ENCODE results near the gene VWCE.
"Not testable (repeated sequence)": the region's sequence is repeated elsewhere in the genome, so short reads cannot be mapped to it uniquely, and the experiment has no call there.

The VWCE gene

DNA sequence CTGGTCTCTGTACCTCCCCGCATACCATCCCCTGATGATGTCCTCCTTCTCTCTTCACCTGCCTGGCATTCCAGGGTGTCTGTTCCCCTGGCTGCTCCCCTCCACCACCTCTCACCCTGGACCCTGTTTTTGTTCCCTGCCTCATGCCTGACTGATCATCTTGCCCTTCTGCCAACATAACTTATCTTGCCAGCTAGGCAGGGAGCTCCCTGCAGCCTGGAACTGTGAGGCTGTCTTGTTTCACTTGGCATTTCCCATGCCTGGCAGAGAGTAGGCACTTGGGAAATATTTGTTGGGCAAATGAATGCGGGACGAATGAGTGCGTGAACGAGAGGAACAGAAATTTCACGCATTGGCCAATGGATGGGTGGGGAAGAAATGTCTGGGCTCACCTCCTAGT, 65.7 kb downstream of the VWCE start:
- not testable (repeated sequence) for H3K4me3 ChIP-seq (ENCODE audit: low read length); H3K27me3 ChIP-seq (replicated peaks; ENCODE audit: insufficient read depth, low read length); H3F3A ChIP-seq (ENCODE audit: insufficient read depth, low read length); H4K20me1 ChIP-seq (ENCODE audit: insufficient read depth, low read length); H2AFZ ChIP-seq (ENCODE audit: low read length); DNase-seq; H3K4me1 ChIP-seq (ENCODE audit: low read length); H3K4me2 ChIP-seq (ENCODE audit: low read depth, low read length); H3K36me3 ChIP-seq (replicated peaks; ENCODE audit: insufficient read depth, low read length); H3K9me2 ChIP-seq (replicated peaks; ENCODE audit: insufficient read depth, low read length); H3K9me3 ChIP-seq (replicated peaks; ENCODE audit: insufficient read depth, low read length); H3K79me2 ChIP-seq (ENCODE audit: low read length); H3K27ac ChIP-seq (ENCODE audit: low read length); H3K9ac ChIP-seq (ENCODE audit: low read length)

DNA sequence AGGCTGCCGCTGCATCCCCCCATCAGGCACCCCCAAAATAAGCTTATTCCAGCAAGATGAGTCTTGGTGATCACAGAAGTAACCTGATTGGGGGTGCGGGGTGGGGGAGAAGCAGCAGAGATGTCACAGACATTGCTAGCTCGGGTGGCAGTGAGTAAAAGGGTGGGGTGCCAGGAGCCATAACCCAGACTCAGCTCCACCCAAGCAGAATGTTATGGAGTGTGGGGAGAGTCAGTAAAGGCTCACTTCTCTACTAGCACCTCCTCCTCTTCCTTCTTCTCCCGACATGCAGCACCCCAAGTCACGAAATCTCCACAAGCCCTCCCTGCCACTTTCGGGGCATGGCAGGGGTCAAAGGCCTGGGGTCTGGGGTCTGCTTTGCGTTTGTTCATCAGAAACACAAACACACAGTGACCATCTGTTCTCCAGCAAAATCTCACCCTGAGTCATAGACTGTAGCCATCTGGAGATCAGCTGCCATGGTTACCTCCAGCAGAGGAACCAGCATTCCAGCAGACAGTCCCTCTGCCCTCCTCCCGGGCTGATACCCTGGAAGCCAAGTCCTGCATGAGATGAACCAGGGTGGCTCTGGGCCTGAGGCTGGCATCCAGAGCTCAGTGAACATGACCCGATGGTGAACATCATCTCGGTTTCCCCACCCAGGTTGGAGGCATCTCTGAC, 68.5 kb downstream of the VWCE start:
- not testable (repeated sequence) for H3K4me2 ChIP-seq (ENCODE audit: low read depth, low read length); H3K4me1 ChIP-seq (ENCODE audit: low read length); H3K9me2 ChIP-seq (replicated peaks; ENCODE audit: insufficient read depth, low read length); H3K27ac ChIP-seq (ENCODE audit: low read length); H3K9me3 ChIP-seq (replicated peaks; ENCODE audit: insufficient read depth, low read length); H4K20me1 ChIP-seq (ENCODE audit: insufficient read depth, low read length); H3K27me3 ChIP-seq (replicated peaks; ENCODE audit: insufficient read depth, low read length); H3K79me2 ChIP-seq (ENCODE audit: low read length); H3K36me3 ChIP-seq (replicated peaks; ENCODE audit: insufficient read depth, low read length); H3K4me3 ChIP-seq (ENCODE audit: low read length); H3F3A ChIP-seq (ENCODE audit: insufficient read depth, low read length); DNase-seq; H2AFZ ChIP-seq (ENCODE audit: low read length); H3K9ac ChIP-seq (ENCODE audit: low read length)

DNA sequence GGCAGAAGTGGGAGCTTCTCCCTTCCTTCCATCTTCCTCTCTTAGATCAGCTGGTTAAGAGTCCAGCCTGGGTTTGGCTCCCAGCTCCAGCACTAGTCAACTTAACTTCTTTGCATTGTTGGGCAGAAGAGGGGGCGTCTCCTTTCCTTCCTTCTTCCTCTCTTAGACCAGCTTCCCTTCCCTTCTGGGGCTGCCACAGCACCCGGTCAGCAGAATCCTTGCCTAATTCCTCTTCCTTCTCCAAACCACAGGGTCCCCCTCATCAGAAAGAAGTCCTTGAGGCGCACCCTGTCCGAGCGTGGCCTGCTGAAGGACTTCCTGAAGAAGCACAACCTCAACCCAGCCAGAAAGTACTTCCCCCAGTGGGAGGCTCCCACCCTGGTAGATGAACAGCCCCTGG, 72.4 kb downstream of the VWCE start:
- not testable (repeated sequence) for H3K9me3 ChIP-seq (replicated peaks; ENCODE audit: insufficient read depth, low read length); H2AFZ ChIP-seq (ENCODE audit: low read length); H4K20me1 ChIP-seq (ENCODE audit: insufficient read depth, low read length); H3K9me2 ChIP-seq (replicated peaks; ENCODE audit: insufficient read depth, low read length); H3F3A ChIP-seq (ENCODE audit: insufficient read depth, low read length); H3K9ac ChIP-seq (ENCODE audit: low read length); H3K79me2 ChIP-seq (ENCODE audit: low read length); H3K27me3 ChIP-seq (replicated peaks; ENCODE audit: insufficient read depth, low read length); H3K27ac ChIP-seq (ENCODE audit: low read length); H3K4me1 ChIP-seq (ENCODE audit: low read length); H3K4me3 ChIP-seq (ENCODE audit: low read length); H3K4me2 ChIP-seq (ENCODE audit: low read depth, low read length); DNase-seq; H3K36me3 ChIP-seq (replicated peaks; ENCODE audit: insufficient read depth, low read length)

DNA sequence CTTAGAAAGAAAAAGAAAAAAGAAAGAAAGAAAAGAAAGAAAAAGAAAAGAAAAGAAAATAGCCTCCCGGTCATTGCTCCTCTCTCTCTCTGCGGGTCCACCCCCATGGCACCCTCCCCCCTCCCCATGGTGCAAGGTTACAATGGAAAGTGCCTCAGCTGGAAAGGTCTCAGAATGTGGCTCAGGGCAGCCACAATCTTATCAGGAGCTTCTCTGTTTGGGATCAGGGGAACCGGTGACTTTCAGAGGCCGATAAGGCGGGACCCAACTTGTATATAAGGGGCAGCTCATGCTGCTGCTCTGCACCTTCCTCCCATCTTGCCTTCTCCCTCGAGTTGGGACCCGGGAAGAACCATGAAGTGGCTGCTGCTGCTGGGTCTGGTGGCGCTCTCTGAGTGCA, 73.1 kb downstream of the VWCE start, which contains the start of gene PGA4:
TSS of gene PGA4 (plus strand) at position 301 of the 400 bp plus-strand sequence. CDS start at position 355, 54 bp downstream.
- H3F3A ChIP-seq (ENCODE audit: insufficient read depth, low read length); H3K36me3 ChIP-seq (replicated peaks; ENCODE audit: insufficient read depth, low read length); H3K4me2 ChIP-seq (ENCODE audit: low read depth, low read length): not testable (repeated sequence)

DNA sequence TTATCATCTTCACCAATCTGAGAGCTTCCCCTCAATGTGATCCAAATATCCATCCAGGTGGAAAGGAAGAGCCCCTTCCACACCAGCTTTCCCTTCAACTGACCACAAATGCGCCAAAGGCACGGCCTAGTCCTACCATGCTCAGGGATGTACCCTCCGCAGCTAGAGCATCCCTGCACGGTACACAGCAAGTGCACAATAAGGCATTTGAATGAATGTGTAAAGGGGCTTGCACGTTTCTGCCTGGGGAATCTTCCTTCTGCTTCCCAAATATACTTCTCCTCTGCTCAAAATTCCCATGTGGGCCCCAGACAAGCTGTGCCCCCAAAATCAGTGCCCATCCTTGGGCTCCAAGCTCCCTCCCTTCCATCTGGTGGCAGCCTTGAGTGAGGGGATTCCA, 76.1 kb downstream of the VWCE start:
- H3K27ac ChIP-seq (ENCODE audit: low read length); H3K27me3 ChIP-seq (replicated peaks; ENCODE audit: insufficient read depth, low read length); H3K9me3 ChIP-seq (replicated peaks; ENCODE audit: insufficient read depth, low read length); H3F3A ChIP-seq (ENCODE audit: insufficient read depth, low read length); H2AFZ ChIP-seq (ENCODE audit: low read length); H3K36me3 ChIP-seq (replicated peaks; ENCODE audit: insufficient read depth, low read length); H3K9ac ChIP-seq (ENCODE audit: low read length); H3K4me3 ChIP-seq (ENCODE audit: low read length); H4K20me1 ChIP-seq (ENCODE audit: insufficient read depth, low read length); H3K4me1 ChIP-seq (ENCODE audit: low read length); H3K79me2 ChIP-seq (ENCODE audit: low read length); H3K4me2 ChIP-seq (ENCODE audit: low read depth, low read length); DNase-seq; H3K9me2 ChIP-seq (replicated peaks; ENCODE audit: insufficient read depth, low read length): not testable (repeated sequence)

More for the DNA sequence above, 73.1 kb downstream of the VWCE start, which contains the start of gene PGA4:
- not testable (repeated sequence) for H3K9me2 ChIP-seq (replicated peaks; ENCODE audit: insufficient read depth, low read length); DNase-seq; H3K9ac ChIP-seq (ENCODE audit: low read length); H2AFZ ChIP-seq (ENCODE audit: low read length); H3K9me3 ChIP-seq (replicated peaks; ENCODE audit: insufficient read depth, low read length); H3K4me1 ChIP-seq (ENCODE audit: low read length); H3K27me3 ChIP-seq (replicated peaks; ENCODE audit: insufficient read depth, low read length); H3K79me2 ChIP-seq (ENCODE audit: low read length); H3K27ac ChIP-seq (ENCODE audit: low read length); H4K20me1 ChIP-seq (ENCODE audit: insufficient read depth, low read length); H3K4me3 ChIP-seq (ENCODE audit: low read length)

DNA sequence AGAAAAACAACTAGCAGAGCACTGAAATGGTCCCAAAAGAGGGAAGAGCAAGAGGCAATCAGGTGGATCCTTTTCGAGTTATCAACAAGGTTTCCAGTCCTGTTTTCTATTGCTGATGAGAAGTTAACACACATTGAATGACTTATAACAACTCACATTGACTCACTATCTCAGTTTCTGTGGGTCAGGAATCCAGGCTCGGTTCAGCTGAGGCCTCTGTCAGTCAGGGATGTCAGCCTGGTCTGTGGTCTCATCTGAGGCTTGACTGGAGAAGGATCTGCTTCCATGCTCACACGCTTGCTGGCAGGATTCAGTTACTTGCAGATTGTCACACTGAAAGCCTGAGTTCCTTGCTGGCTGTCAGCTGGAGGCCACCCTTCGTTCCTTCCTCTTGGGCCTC, 76.8 kb downstream of the VWCE start:
- not testable (repeated sequence) for H3K36me3 ChIP-seq (replicated peaks; ENCODE audit: insufficient read depth, low read length); H3K9me2 ChIP-seq (replicated peaks; ENCODE audit: insufficient read depth, low read length); H3K4me1 ChIP-seq (ENCODE audit: low read length); H3K9me3 ChIP-seq (replicated peaks; ENCODE audit: insufficient read depth, low read length); H3K4me2 ChIP-seq (ENCODE audit: low read depth, low read length); H3K9ac ChIP-seq (ENCODE audit: low read length); H3K79me2 ChIP-seq (ENCODE audit: low read length); H4K20me1 ChIP-seq (ENCODE audit: insufficient read depth, low read length); H2AFZ ChIP-seq (ENCODE audit: low read length); H3K27ac ChIP-seq (ENCODE audit: low read length); DNase-seq; H3K4me3 ChIP-seq (ENCODE audit: low read length); H3K27me3 ChIP-seq (replicated peaks; ENCODE audit: insufficient read depth, low read length); H3F3A ChIP-seq (ENCODE audit: insufficient read depth, low read length)

DNA sequence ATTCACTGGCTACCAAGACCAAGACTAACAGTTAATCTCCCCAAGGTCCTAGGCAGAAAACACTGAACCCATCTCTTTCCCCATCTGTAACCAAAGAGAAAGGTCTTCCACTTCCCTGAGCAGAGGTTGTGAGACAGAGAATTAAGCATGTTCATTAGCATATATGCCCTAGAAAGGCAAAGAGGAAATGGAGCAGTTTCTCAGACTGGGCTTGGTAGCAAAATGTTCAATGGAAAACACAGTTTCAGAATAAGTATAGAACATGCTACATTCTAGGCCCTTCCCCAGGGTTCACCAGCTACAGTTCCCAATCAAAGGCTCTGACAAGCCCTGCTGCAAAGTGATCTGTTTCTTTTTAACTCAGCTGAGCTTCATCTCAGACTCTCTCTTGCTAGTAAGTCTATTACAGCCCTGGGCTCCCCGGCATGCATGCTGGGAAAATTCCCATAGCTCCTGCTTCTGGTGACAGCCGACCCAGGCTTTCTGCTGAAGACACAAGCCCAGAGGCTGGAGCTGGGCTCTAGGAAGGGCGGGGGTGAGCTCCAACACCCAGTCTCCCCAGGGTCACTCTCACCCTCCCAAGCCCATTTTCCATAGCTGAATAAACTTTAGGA, 81.3 kb downstream of the VWCE start:
- not testable (repeated sequence) for H3K4me1 ChIP-seq (ENCODE audit: low read length); H3K36me3 ChIP-seq (replicated peaks; ENCODE audit: insufficient read depth, low read length); H3K9ac ChIP-seq (ENCODE audit: low read length); H3K27me3 ChIP-seq (replicated peaks; ENCODE audit: insufficient read depth, low read length); H3K79me2 ChIP-seq (ENCODE audit: low read length); H2AFZ ChIP-seq (ENCODE audit: low read length); DNase-seq; H4K20me1 ChIP-seq (ENCODE audit: insufficient read depth, low read length); H3K9me3 ChIP-seq (replicated peaks; ENCODE audit: insufficient read depth, low read length); H3F3A ChIP-seq (ENCODE audit: insufficient read depth, low read length); H3K4me2 ChIP-seq (ENCODE audit: low read depth, low read length); H3K9me2 ChIP-seq (replicated peaks; ENCODE audit: insufficient read depth, low read length); H3K4me3 ChIP-seq (ENCODE audit: low read length); H3K27ac ChIP-seq (ENCODE audit: low read length)

DNA sequence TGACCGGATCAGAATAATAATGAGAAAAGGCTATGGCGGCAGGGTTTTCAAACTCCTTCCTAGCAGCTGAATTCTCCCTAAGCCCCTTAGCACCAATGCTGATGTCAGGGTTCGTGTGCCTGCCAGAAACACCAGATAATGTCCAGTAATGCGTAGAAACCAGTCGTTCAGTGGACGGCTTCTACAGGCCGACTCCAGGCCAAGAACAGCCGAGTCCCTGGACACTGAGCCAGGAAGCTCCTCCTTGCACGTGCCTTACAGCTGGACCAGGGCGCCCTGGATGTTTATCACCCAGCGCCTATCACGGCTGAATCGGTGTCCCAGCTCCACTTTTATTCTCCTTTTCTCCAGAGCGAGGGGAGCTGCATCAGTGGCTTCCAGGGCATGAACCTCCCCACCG, 82.9 kb downstream of the VWCE start:
- not testable (repeated sequence) for H3K79me2 ChIP-seq (ENCODE audit: low read length); H2AFZ ChIP-seq (ENCODE audit: low read length); H3K9me2 ChIP-seq (replicated peaks; ENCODE audit: insufficient read depth, low read length)

More for the DNA sequence above, 82.9 kb downstream of the VWCE start:
- not testable (repeated sequence) for DNase-seq; H3F3A ChIP-seq (ENCODE audit: insufficient read depth, low read length); H3K4me2 ChIP-seq (ENCODE audit: low read depth, low read length); H3K36me3 ChIP-seq (replicated peaks; ENCODE audit: insufficient read depth, low read length); H3K4me3 ChIP-seq (ENCODE audit: low read length); H3K4me1 ChIP-seq (ENCODE audit: low read length); H3K9ac ChIP-seq (ENCODE audit: low read length); H3K9me3 ChIP-seq (replicated peaks; ENCODE audit: insufficient read depth, low read length); H4K20me1 ChIP-seq (ENCODE audit: insufficient read depth, low read length); H3K27me3 ChIP-seq (replicated peaks; ENCODE audit: insufficient read depth, low read length); H3K27ac ChIP-seq (ENCODE audit: low read length)

Data from MM.1S (cell line).